Measurements from ENCODE around the gene EFS. TPM values are rescaled to one million over a fixed set of nuclear protein-coding genes. Genes with fewer than 3 reads are reported as not detected.

Gene EFS
- total RNA-seq, 1 experiment from 2014 or later, result not detected

GRCh38 chr14:23406725-23407355 lies 41.9 kb upstream of the EFS start:
- in situ Hi-C loops (cut with HindIII; ENCODE audit: low pct_unique_long_range_greater_than_20kb, low sequenced_read_pairs), result no loop called here
- no peaks in the 10 kb centered on the region for H3K9me3 ChIP-seq (ENCODE audit: control insufficient read depth, insufficient read depth, low read depth, low read length)
- no peaks in the 10 kb centered on the region for H3K4me1 ChIP-seq (ENCODE audit: control insufficient read depth, insufficient read depth, low read length)
- H3K4me3 ChIP-seq (ENCODE audit: low read depth in 2 of 2, low read length in 2 of 2), result no peak overlapping the region
- intact Hi-C loops (cut with micrococcal nuclease; ENCODE audit: unreplicated experiment), result no loop called here
- ATAC-seq (no peak), DNase-seq (ENCODE audit: low read depth, low spot score) (no peak)
- no peak overlapping the region for H3K27ac ChIP-seq (ENCODE audit: low read length)
- no TSS peak for BruUV-seq (replicated peaks)
- CTCF ChIA-PET, result no interaction called here
- TF ChIP-seq SIN3A (IDR thresholded peaks at IDR 0.05; ENCODE audit: borderline replicate concordance, insufficient read depth, low read depth, low read length) (no peak), CTCF (IDR thresholded peaks at IDR 0.05) (no peak), TCF7L2 (IDR thresholded peaks at IDR 0.05; ENCODE audit: low read depth, low read length) (no peak), REST (IDR thresholded peaks at IDR 0.05; ENCODE audit: insufficient read depth in 1 of 2, low read depth in 2 of 2, low read length in 1 of 2) (no peak), POLR2AphosphoS5 (IDR thresholded peaks at IDR 0.05; ENCODE audit: low read depth, low read length) (no peak)
- POLR2A ChIA-PET, result no interaction called here
- no peaks in the 10 kb centered on the region; the same call in 1 of the 2 replicates for H3K27me3 ChIP-seq (ENCODE audit: control insufficient read depth, insufficient read depth, low read length)
- no peaks in the 10 kb centered on the region for H3K36me3 ChIP-seq (ENCODE audit: control insufficient read depth, insufficient read depth, low read length)

GRCh38 chr14:23406244-23406643 lies 41.3 kb upstream of the EFS start:
- no peaks in the 10 kb centered on the region for H3K4me1 ChIP-seq (ENCODE audit: control insufficient read depth, insufficient read depth, low read length)
- POLR2A ChIA-PET, result no interaction called here
- DNase-seq (ENCODE audit: low read depth, low spot score), result no peak
- no peak for ATAC-seq
- intact Hi-C loops (cut with micrococcal nuclease; ENCODE audit: unreplicated experiment), result no loop called here
- no peaks in the 10 kb centered on the region for H3K9me3 ChIP-seq (ENCODE audit: control insufficient read depth, insufficient read depth, low read depth, low read length)
- H3K27me3 ChIP-seq (ENCODE audit: control insufficient read depth, insufficient read depth, low read length), result no peaks in the 10 kb centered on the region; the same call in 1 of the 2 replicates
- H3K36me3 ChIP-seq (ENCODE audit: control insufficient read depth, insufficient read depth, low read length), result no peaks in the 10 kb centered on the region
- BruUV-seq (replicated peaks), result no TSS peak
- TF ChIP-seq POLR2AphosphoS5 (IDR thresholded peaks at IDR 0.05; ENCODE audit: low read depth, low read length) (no peak), TCF7L2 (IDR thresholded peaks at IDR 0.05; ENCODE audit: low read depth, low read length) (no peak), CTCF (IDR thresholded peaks at IDR 0.05) (no peak), REST (IDR thresholded peaks at IDR 0.05; ENCODE audit: insufficient read depth in 1 of 2, low read depth in 2 of 2, low read length in 1 of 2) (no peak), SIN3A (IDR thresholded peaks at IDR 0.05; ENCODE audit: borderline replicate concordance, insufficient read depth, low read depth, low read length) (no peak)
- H3K4me3 ChIP-seq (ENCODE audit: low read depth in 2 of 2, low read length in 2 of 2), result no peak overlapping the region
- in situ Hi-C loops (cut with HindIII; ENCODE audit: low pct_unique_long_range_greater_than_20kb, low sequenced_read_pairs), result no loop called here
- H3K27ac ChIP-seq (ENCODE audit: low read length), result no peak overlapping the region
- CTCF ChIA-PET, result no interaction called here

Measured in Panc1 (cell line).